PFSK-1 (cell line): ENCODE measurements around the gene ITGA7.

Experiments used
- FOXP2 ChIP-seq: optimal IDR thresholded peaks from 2 replicates; pipeline ENCODE3; 2011; ENCODE audit warnings: borderline replicate concordance, control low read depth, inconsistent platforms; ENCODE audit not compliant: insufficient read depth; ENCODE audit errors: extremely low read length, extremely low read depth
- POLR2AphosphoS5 ChIP-seq: IDR thresholded peaks from 2 replicates; pipeline ENCODE4 v1.6.1; 2012; ENCODE audit warnings: low read depth, mild to moderate bottlenecking, control low read depth, low read length, moderate library complexity
- SIN3A ChIP-seq: IDR thresholded peaks from 2 replicates; pipeline ENCODE4 v1.6.1; 2012; ENCODE audit warnings: mild to moderate bottlenecking, low read length, moderate library complexity, borderline replicate concordance; ENCODE audit not compliant: insufficient read depth
- TAF1 ChIP-seq: IDR thresholded peaks from 2 replicates; pipeline ENCODE4 v1.6.1; 2012; ENCODE audit warnings: low read length, control low read depth, borderline replicate concordance; ENCODE audit not compliant: insufficient read depth
- TF ChIP-seq, protein P1 (sequence below), 2 experiments: IDR thresholded peaks; 2 replicates each; pipeline versions ENCODE4 v1.6.1 to v1.8.0; 2011 to 2012; ENCODE audit warnings: low read depth in 2 of 2, low read length in 2 of 2, control low read depth in 1 of 2, inconsistent platforms in 1 of 2, mild to moderate bottlenecking in 1 of 2, moderate library complexity in 1 of 2; ENCODE audit not compliant: insufficient read depth in 1 of 2

ITGA7 gene

DNA sequence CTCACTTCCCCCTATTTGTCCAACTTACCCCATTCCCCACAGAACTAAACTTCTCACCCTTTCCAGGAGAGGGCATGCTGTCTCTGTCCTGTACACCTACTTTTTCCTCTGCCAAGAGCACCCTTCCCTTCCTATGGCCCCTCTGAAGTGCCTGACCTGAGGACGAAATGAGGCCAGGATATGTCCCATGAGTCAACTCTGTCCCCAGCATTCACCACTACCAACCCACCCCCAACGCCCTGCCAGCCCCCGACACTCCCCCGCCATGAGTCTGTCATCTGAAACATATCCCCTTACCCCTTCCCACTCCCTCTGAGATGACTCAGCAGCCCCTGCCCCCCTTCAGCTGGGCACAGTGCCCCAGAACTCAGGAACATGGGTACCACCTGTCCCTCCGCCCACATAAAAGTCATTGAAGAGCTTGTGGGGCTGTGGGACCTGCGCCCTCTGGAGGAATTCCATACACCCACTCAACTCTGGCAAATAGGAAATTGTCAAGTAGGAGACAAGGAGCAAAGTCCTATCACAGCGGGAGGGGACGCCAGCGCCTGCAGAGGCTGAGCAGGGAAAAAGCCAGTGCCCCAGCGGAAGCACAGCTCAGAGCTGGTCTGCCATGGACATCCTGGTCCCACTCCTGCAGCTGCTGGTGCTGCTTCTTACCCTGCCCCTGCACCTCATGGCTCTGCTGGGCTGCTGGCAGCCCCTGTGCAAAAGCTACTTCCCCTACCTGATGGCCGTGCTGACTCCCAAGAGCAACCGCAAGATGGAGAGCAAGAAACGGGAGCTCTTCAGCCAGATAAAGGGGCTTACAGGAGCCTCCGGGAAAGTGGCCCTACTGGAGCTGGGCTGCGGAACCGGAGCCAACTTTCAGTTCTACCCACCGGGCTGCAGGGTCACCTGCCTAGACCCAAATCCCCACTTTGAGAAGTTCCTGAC lies 26.3 kb downstream of the ITGA7 start:
- TF ChIP-seq POLR2AphosphoS5: no peak
- no peak for TF ChIP-seq TAF1
- no peak for TF ChIP-seq SIN3A
- TF ChIP-seq FOXP2: no peak
- TF ChIP-seq, protein P1, sequence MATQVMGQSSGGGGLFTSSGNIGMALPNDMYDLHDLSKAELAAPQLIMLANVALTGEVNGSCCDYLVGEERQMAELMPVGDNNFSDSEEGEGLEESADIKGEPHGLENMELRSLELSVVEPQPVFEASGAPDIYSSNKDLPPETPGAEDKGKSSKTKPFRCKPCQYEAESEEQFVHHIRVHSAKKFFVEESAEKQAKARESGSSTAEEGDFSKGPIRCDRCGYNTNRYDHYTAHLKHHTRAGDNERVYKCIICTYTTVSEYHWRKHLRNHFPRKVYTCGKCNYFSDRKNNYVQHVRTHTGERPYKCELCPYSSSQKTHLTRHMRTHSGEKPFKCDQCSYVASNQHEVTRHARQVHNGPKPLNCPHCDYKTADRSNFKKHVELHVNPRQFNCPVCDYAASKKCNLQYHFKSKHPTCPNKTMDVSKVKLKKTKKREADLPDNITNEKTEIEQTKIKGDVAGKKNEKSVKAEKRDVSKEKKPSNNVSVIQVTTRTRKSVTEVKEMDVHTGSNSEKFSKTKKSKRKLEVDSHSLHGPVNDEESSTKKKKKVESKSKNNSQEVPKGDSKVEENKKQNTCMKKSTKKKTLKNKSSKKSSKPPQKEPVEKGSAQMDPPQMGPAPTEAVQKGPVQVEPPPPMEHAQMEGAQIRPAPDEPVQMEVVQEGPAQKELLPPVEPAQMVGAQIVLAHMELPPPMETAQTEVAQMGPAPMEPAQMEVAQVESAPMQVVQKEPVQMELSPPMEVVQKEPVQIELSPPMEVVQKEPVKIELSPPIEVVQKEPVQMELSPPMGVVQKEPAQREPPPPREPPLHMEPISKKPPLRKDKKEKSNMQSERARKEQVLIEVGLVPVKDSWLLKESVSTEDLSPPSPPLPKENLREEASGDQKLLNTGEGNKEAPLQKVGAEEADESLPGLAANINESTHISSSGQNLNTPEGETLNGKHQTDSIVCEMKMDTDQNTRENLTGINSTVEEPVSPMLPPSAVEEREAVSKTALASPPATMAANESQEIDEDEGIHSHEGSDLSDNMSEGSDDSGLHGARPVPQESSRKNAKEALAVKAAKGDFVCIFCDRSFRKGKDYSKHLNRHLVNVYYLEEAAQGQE (IDR thresholded peaks at IDR 0.05; ENCODE audit: insufficient read depth in 1 of 2, low read depth in 2 of 2, low read length in 2 of 2): no peak

DNA sequence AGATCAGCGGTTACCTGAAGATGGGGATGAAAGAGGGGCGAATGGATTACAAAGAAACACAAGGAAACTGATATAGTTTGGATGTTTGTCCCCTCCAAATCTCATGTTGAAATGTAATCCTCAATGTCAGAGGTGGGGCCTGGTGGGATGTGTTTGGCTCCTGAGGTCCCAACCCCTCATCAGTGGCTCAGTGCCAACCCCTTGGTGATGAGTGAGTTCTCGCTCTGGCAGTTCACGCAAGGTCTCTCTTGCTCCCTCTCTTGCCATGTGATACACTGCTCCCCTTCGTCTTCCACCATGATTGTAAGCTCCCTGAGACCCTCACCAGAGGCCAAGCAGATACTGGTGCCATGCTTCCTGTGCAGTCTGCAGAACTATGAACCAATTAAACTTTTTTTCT lies 28.0 kb downstream of the ITGA7 start:
- no peak for TF ChIP-seq FOXP2
- TF ChIP-seq SIN3A: no peak
- TF ChIP-seq, protein P1 (IDR thresholded peaks at IDR 0.05; ENCODE audit: insufficient read depth in 1 of 2, low read depth in 2 of 2, low read length in 2 of 2): no peak
- TF ChIP-seq TAF1: no peak
- TF ChIP-seq POLR2AphosphoS5: no peak

DNA sequence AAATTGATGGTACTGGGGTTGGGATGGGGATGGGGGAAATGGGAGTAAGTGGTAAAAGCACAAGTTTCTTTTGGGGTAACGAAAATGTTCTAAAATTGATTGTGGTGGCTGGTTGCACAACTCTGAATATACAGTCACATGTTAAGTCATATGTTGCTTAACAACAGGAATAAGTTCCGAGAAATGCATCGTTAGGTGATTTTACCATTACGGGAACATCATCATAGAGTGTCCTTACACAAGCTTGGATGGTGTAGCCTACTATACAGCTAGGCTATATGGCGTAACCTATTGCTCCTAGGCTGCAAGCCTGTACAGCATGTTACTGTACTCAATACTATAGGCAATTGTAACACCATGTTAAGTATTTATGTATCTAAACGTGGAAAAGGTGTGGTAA lies 31.0 kb downstream of the ITGA7 start:
- no peak for TF ChIP-seq POLR2AphosphoS5

DNA sequence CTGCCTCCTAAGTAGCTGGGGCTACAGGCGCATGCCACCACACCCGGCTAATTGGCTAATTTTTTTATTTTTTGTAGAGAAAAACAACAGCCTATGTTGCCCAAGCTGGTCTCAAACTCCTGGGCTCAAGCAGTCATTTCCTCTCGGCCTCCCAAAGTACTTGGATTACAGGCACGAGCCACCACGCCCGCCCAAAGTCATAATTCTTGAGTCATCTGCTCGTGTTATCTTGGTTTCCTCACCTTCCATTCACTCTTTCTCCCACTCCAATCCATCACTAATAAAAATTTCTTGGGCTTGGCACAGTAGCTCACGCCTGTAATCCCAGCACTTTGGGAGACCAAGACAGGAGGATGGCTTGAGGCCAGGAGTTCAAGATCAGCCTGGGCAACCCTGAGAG lies 32.0 kb downstream of the ITGA7 start:
- no peak for TF ChIP-seq SIN3A
- no peak for TF ChIP-seq TAF1
- no peak for TF ChIP-seq POLR2AphosphoS5
- TF ChIP-seq, protein P1 (IDR thresholded peaks at IDR 0.05; ENCODE audit: insufficient read depth in 1 of 2, low read depth in 2 of 2, low read length in 2 of 2): no peak
- no peak for TF ChIP-seq FOXP2

DNA sequence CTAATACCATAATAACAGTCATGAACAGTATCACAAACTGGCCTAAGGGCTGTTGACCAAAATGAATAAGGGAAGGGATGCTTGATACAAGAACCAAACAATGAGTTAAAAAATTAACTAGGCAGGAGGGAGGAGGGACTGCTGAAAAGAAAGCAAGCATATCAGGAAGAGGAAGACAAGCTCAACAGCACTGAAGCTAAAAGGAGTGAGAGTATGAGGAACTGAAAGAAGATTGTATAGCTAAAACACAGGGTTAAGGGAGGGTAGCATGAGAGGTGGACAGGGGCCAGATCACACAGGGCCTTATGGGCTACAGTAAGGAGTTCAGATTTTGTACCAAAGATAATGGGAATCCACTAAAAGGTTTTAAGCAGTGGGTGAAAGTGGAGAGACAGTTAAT lies 34.1 kb downstream of the ITGA7 start:
- TF ChIP-seq, protein P1 (IDR thresholded peaks at IDR 0.05; ENCODE audit: insufficient read depth in 1 of 2, low read depth in 2 of 2, low read length in 2 of 2): no peak
